ENCODE data around the gene PON2.

- TF ChIP-seq POLR2A (IDR thresholded peaks at IDR 0.05) (no peak), CTCF (IDR thresholded peaks at IDR 0.05) (no peak), EP300 (IDR thresholded peaks at IDR 0.05) (no peak)
Measured at GRCh38 chr7:95395755-95396135, 39.1 kb downstream of the PON2 start.

Measured in tibial nerve (tissue), 4 donors.